ENCODE results near the gene LYPD5. TPM values are rescaled to one million over a fixed set of nuclear protein-coding genes. Genes with fewer than 3 reads are reported as not detected.

Gene LYPD5
- total RNA-seq, 1 donor from 2014 or later, result 1.4 TPM

Other genes with a start within 250 kb of the LYPD5 start
- gene XRCC1, start 226.9 kb downstream of the LYPD5 start, total RNA-seq, result 24.8 TPM
- 8.0 TPM for gene PINLYP, start 226.6 kb downstream of the LYPD5 start, total RNA-seq
- 22.2 TPM for gene IRGQ, start 206.3 kb downstream of the LYPD5 start, total RNA-seq
- 14.3 TPM for gene ZNF576, start 205.9 kb downstream of the LYPD5 start, total RNA-seq
- 0.58 TPM for gene SRRM5, start 190.4 kb downstream of the LYPD5 start, total RNA-seq
- 39.1 TPM for gene ZNF428, start 182.8 kb downstream of the LYPD5 start, total RNA-seq
- 175 TPM for gene CADM4, start 162.6 kb downstream of the LYPD5 start, total RNA-seq
- 36.9 TPM for gene PLAUR, start 132.3 kb downstream of the LYPD5 start, total RNA-seq
- gene IRGC, start 86.4 kb downstream of the LYPD5 start, total RNA-seq, result not detected
- 41.1 TPM for gene SMG9, start 47.5 kb downstream of the LYPD5 start, total RNA-seq
- gene KCNN4, start 21.5 kb downstream of the LYPD5 start, total RNA-seq, result 3.0 TPM
- gene ZNF283, start 24.9 kb upstream of the LYPD5 start, total RNA-seq, result 17.4 TPM
- 5.9 TPM for gene ZNF404, start 81.5 kb upstream of the LYPD5 start, total RNA-seq
- gene ZNF45, start 132.8 kb upstream of the LYPD5 start, total RNA-seq, result 16.3 TPM
- 12.2 TPM for gene ZNF221, start 148.8 kb upstream of the LYPD5 start, total RNA-seq
- 9.4 TPM for gene ZNF155, start 181.7 kb upstream of the LYPD5 start, total RNA-seq
- gene ZNF230, start 200.5 kb upstream of the LYPD5 start, total RNA-seq, result 7.2 TPM
- gene ZNF222, start 222.9 kb upstream of the LYPD5 start, total RNA-seq, result 3.1 TPM
- 6.0 TPM for gene ZNF223, start 249.6 kb upstream of the LYPD5 start, total RNA-seq

All from sciatic nerve (tissue), 1 donor.